Memory B cell (primary cell): ENCODE data around the gene CDK11A.
"Not testable (repeated sequence)": the region's sequence is repeated elsewhere in the genome, so short reads cannot be mapped to it uniquely, and the experiment has no call there.

Experiments
- ATAC-seq: fragments of 150-1000 bp; cut with Tn5 transposase; 2 replicates; pipeline ENCODE4 v1.10.0; 2021; ENCODE audit warnings: low read depth, mild to moderate bottlenecking, moderate library complexity
- DNase-seq, 2 donors: peaks; one replicate each; pipeline ENCODE4 v3.0.0; 2022; ENCODE audit warnings: low spot score in 2 of 2
- H3K27ac Mint-ChIP-seq: one replicate; pipeline ENCODE4 v1.8.0; 2022; ENCODE audit warnings: mild to moderate bottlenecking, moderate library complexity, mixed read lengths
- H3K27me3 Mint-ChIP-seq: one replicate; pipeline ENCODE4 v1.8.0; 2022; ENCODE audit warnings: mixed read lengths
- H3K36me3 Mint-ChIP-seq: one replicate; pipeline ENCODE4 v1.8.0; 2022; ENCODE audit warnings: mild to moderate bottlenecking, mixed read lengths
- H3K4me1 Mint-ChIP-seq: one replicate; pipeline ENCODE4 v1.8.0; 2022; ENCODE audit warnings: mixed read lengths
- H3K4me3 Mint-ChIP-seq: one replicate; pipeline ENCODE4 v1.8.0; 2022; ENCODE audit warnings: mild to moderate bottlenecking, moderate library complexity, mixed read lengths
- H3K9me3 Mint-ChIP-seq: one replicate; pipeline ENCODE4 v1.8.0; 2022; ENCODE audit warnings: mixed read lengths

CDK11A gene

GRCh38 chr1:1692324-1692713, 31.8 kb downstream of the CDK11A start:
- H3K27me3 Mint-ChIP-seq, H3K4me1 Mint-ChIP-seq, ATAC-seq, H3K9me3 Mint-ChIP-seq, H3K36me3 Mint-ChIP-seq: not testable (repeated sequence)
- DNase-seq: peak in 1 of 2 donors; percentile 87
- H3K27ac Mint-ChIP-seq: peak overlapping the region; percentile 63
- H3K4me3 Mint-ChIP-seq: peak overlapping the region; percentile 76

- H3K36me3 Mint-ChIP-seq, H3K27ac Mint-ChIP-seq, ATAC-seq, H3K4me3 Mint-ChIP-seq, H3K27me3 Mint-ChIP-seq, DNase-seq, H3K9me3 Mint-ChIP-seq, H3K4me1 Mint-ChIP-seq: not testable (repeated sequence)
Measured at GRCh38 chr1:1691443-1691842, 32.7 kb downstream of the CDK11A start.

- not testable (repeated sequence) for H3K4me3 Mint-ChIP-seq, DNase-seq, H3K27me3 Mint-ChIP-seq, ATAC-seq, H3K4me1 Mint-ChIP-seq, H3K36me3 Mint-ChIP-seq, H3K9me3 Mint-ChIP-seq, H3K27ac Mint-ChIP-seq
Measured at GRCh38 chr1:1689526-1689925, 34.6 kb downstream of the CDK11A start.

GRCh38 chr1:1687846-1688245, 36.3 kb downstream of the CDK11A start:
- no peak for DNase-seq
- Mint-ChIP-seq H3K27me3 (no peaks in the 10 kb centered on the region), H3K4me1 (peaks cover 10% of the 10 kb centered on the region), H3K27ac (no peak overlapping the region), H3K9me3 (no peaks in the 10 kb centered on the region), H3K36me3 (peaks cover 6% of the 10 kb centered on the region), H3K4me3 (no peak overlapping the region)
- ATAC-seq: no peak

- no peak overlapping the region for H3K4me3 Mint-ChIP-seq
- ATAC-seq: no peak
- H3K36me3 Mint-ChIP-seq: peaks cover 6% of the 10 kb centered on the region
- no peaks in the 10 kb centered on the region for H3K9me3 Mint-ChIP-seq
- H3K27ac Mint-ChIP-seq: no peak overlapping the region
- peaks cover 18% of the 10 kb centered on the region for H3K4me1 Mint-ChIP-seq
- H3K27me3 Mint-ChIP-seq: no peaks in the 10 kb centered on the region
- no peak for DNase-seq
Measured at GRCh38 chr1:1684031-1684681, 40.0 kb downstream of the CDK11A start.

- no peaks in the 10 kb centered on the region for H3K27me3 Mint-ChIP-seq
- H3K4me3 Mint-ChIP-seq: no peak overlapping the region
- ATAC-seq (no peak), DNase-seq (no peak)
- H3K36me3 Mint-ChIP-seq: peaks cover 6% of the 10 kb centered on the region
- H3K9me3 Mint-ChIP-seq: no peaks in the 10 kb centered on the region
- peaks cover 26% of the 10 kb centered on the region for H3K4me1 Mint-ChIP-seq
- no peak overlapping the region for H3K27ac Mint-ChIP-seq
Measured at GRCh38 chr1:1683104-1683905, 40.9 kb downstream of the CDK11A start.

- H3K4me1 Mint-ChIP-seq: peaks cover 29% of the 10 kb centered on the region
- no peaks in the 10 kb centered on the region for H3K9me3 Mint-ChIP-seq
- DNase-seq (no peak), ATAC-seq (no peak)
- no peaks in the 10 kb centered on the region for H3K27me3 Mint-ChIP-seq
- H3K36me3 Mint-ChIP-seq: peaks cover 2% of the 10 kb centered on the region
- no peak overlapping the region for H3K4me3 Mint-ChIP-seq
- H3K27ac Mint-ChIP-seq: no peak overlapping the region
Measured at GRCh38 chr1:1680912-1681273, 43.3 kb downstream of the CDK11A start.

GRCh38 chr1:1680031-1680911, 43.9 kb downstream of the CDK11A start:
- DNase-seq (no peak), ATAC-seq (no peak)
- Mint-ChIP-seq H3K4me1 (peaks cover 26% of the 10 kb centered on the region), H3K9me3 (no peaks in the 10 kb centered on the region), H3K27me3 (no peaks in the 10 kb centered on the region), H3K27ac (no peak overlapping the region), H3K36me3 (peaks cover under 1% of the 10 kb centered on the region), H3K4me3 (no peak overlapping the region)

- Mint-ChIP-seq H3K27ac (peak overlapping the region; percentile 92), H3K4me1 (peaks cover 26% of the 10 kb centered on the region), H3K27me3 (no peaks in the 10 kb centered on the region), H3K4me3 (peak overlapping the region; percentile 78), H3K36me3 (peaks cover 1% of the 10 kb centered on the region), H3K9me3 (no peaks in the 10 kb centered on the region)
- ATAC-seq (peak; percentile 42), DNase-seq (peak; percentile 38 to 58)
Measured at GRCh38 chr1:1678581-1679380, 45.4 kb downstream of the CDK11A start.

- DNase-seq (peak; percentile 49 to 63), ATAC-seq (peak; percentile 71)
- Mint-ChIP-seq H3K27ac (peak overlapping the region; percentile 92), H3K4me1 (peaks cover 23% of the 10 kb centered on the region), H3K27me3 (no peaks in the 10 kb centered on the region), H3K36me3 (peaks cover 1% of the 10 kb centered on the region), H3K9me3 (no peaks in the 10 kb centered on the region), H3K4me3 (peak overlapping the region; percentile 78)
Measured at GRCh38 chr1:1677718-1678580, 46.2 kb downstream of the CDK11A start.

- DNase-seq, H3K27ac Mint-ChIP-seq, H3K36me3 Mint-ChIP-seq, H3K4me3 Mint-ChIP-seq, ATAC-seq, H3K9me3 Mint-ChIP-seq, H3K27me3 Mint-ChIP-seq: not testable (repeated sequence)
- H3K4me1 Mint-ChIP-seq: peaks cover 20% of the 10 kb centered on the region
Measured at GRCh38 chr1:1676087-1676486, 48.1 kb downstream of the CDK11A start.

GRCh38 chr1:1675218-1675617, 48.9 kb downstream of the CDK11A start:
- peaks cover 18% of the 10 kb centered on the region for H3K4me1 Mint-ChIP-seq
- H3K27ac Mint-ChIP-seq, H3K27me3 Mint-ChIP-seq, H3K4me3 Mint-ChIP-seq, H3K9me3 Mint-ChIP-seq, H3K36me3 Mint-ChIP-seq: not testable (repeated sequence)
- peak; percentile 18 for ATAC-seq
- peak in 1 of 2 donors; percentile 34 for DNase-seq

GRCh38 chr1:1674806-1675205, 49.4 kb downstream of the CDK11A start:
- not testable (repeated sequence) for H3K27ac Mint-ChIP-seq, H3K4me3 Mint-ChIP-seq, H3K27me3 Mint-ChIP-seq, H3K36me3 Mint-ChIP-seq, DNase-seq, ATAC-seq, H3K9me3 Mint-ChIP-seq
- H3K4me1 Mint-ChIP-seq: peaks cover 18% of the 10 kb centered on the region
